ENCODE results near the gene ITPKA.
"Not testable (repeated sequence)": the region's sequence is repeated elsewhere in the genome, so short reads cannot be mapped to it uniquely, and the experiment has no call there.

ITPKA gene

DNA sequence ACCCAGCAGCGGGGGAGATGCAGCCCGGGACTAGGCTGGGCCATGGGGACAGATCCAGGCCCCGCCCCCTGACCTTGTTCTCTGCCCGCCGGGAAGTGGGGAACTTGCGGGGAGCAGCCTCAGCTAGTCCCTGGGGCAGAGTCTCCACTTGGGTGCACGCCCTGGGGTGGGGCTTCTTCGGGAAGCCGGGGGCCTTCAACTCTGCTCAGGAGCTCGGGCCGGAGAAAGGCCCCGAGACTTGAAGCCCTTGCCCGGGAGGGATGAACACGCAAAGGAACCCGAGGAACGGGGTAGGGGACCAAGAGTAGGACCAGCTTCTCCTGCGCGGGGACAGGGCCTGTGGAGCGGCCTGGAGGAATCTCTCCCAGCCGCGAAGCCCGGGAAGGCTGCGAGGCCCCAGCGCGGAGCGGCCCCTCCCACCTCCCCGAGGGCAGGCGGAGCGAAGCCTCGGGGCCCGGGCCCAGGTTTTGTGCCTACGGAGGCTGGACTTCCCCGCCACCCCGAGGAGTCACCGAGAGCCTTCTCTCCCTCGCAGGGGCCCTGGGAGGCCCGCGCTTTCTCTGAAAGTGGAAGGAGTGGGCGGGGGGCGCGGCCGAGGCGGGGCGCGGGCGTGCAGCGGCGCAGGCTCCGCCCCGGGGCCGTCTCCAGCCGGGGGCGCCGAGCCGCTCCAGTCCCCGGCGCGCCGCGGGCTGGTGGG is at the start of gene ITPKA:
Gene ITPKA (plus strand): TSS at position 670 of the 697 bp plus-strand sequence. CDS start 54 bp downstream, outside the sequence.
- peak; percentile 48 to 71 for DNase-seq (ENCODE audit: extremely low read depth in 1 of 2, low read depth in 1 of 2)

DNA sequence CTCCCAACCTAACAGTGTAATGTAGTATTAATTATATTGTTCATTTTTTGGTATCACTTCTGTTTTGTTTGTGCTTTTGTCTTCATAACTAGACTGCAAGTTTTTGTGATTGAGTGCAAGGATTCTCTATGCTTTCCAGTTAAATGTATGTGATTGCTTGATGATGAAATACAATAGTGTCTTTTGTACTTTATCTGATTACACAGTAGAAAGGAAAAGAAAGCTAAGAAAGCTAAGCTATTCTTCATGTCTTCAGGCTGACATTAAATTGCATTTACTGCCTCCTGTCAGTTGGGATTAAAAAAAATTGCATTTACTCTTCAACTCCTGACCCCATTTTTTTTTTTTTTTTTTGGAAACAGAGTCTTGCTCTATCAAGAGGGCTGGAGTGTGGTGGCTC is 48.3 kb upstream of the ITPKA start:
- DNase-seq (ENCODE audit: extremely low read depth in 1 of 2, low read depth in 1 of 2), result no peak

DNA sequence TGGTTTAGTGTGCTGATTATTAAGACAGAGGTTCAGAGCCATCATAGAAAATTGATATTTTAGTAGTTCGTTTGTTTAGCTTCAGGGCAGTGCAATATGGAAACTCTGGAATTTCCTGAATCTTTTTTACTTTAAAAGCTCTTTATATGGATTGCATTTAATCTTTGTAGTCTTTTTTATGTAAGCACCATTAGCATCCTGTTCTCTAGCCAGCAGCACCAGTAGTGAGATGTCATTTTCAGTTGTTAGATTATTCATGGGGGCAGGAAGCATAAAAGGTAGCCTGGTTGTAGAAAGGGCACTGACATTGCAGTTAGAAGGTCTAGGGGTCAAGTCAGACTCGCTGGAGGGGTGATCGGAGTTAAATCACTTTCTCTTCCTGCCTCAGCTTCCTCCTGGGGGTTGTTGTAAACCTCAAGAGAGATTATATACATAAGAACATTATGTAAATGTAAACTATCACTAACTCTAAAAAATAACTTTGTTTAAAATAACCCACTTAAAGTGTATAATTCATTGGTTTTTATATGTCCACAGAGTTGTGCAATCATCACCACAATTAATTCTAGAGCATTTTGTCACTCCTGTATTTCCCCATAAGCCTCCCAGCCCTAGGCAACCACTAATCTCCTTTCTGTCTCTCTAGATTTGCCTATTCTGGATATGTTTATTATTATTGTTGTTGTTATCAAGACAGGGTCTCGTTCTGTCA is 31.4 kb upstream of the ITPKA start:
- DNase-seq (ENCODE audit: extremely low read depth in 1 of 2, low read depth in 1 of 2), result no peak

DNA sequence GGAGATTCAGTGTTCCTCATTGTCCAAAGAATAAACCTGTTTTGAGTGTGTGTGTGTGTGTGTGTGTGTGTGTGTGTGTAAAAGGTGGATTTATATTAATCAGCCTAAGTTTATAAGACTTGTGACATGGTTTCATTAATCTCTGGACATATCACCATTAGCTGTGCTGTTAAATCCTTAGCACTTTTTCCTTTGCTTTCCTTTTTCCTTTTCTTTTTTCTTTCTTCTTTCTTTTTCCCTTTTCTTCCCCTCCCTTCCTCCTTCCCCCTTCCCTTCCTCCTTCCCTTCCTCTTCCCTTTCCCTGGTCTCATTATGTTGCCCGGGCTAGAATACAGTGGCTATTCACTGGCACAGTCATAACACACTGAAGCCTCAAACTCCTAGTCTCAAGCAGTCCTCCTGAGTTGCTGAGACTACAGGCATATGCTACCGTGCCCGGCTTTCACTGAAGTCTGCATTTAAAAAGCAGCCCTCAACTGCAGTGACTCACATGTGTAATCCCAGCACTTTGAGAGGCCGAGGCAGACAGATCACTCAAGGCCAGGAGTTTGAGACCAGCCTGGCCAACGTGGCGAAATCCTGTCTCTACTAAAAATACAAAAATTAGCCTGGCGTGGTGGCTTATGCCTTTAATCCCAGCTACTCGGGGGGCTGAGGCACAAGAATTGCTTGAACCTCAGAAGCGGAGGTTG is 28.6 kb upstream of the ITPKA start:
- no peak for DNase-seq (ENCODE audit: extremely low read depth in 1 of 2, low read depth in 1 of 2)

DNA sequence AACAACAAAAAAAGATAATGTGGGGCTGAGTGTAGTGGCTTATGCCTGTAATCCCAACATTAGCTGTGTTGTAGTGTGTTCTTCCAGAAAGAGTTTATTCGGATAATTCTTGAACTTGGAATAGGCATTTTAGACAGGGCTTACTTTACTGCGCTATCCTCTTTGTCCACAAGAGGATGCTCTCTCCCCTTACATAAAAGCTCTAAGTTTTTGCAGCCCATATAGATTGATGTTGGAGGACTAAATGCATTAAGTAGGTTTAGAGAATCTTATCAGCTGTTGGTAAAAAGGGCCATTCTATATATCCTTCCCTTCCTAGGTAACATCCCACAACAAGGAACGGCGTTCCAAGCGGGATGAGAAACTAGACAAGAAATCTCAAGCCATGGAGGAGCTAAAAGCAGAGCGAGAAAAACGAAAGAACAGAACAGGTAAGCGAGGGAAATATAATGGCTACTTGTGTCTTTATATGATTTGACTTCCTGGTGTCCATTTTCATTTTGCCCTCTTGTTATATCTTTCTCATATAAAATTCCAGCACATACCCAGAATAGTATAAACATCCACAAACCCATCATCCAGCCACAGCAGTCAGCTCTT is 27.8 kb upstream of the ITPKA start:
- no peak for DNase-seq (ENCODE audit: extremely low read depth in 1 of 2, low read depth in 1 of 2)

DNA sequence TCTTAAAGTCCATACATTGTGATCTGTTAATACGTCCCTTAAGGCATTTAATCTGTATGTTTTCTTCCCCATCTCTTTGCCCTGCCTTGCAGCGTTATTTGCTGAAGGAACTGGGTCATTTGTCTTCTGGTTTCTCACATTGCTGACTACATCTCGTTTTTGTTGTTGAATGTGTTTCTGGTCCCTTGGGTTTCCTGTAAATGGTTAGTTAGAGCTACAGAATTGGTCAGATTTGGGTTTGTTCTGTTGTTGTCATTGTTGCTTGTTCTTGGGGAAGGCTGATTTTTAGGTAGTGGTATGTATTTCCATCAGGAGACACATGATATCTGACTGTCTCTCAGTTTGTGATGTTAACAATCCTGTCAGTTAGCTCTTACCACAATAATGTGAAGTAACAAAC is 27.0 kb upstream of the ITPKA start:
- no peak for DNase-seq (ENCODE audit: extremely low read depth in 1 of 2, low read depth in 1 of 2)

DNA sequence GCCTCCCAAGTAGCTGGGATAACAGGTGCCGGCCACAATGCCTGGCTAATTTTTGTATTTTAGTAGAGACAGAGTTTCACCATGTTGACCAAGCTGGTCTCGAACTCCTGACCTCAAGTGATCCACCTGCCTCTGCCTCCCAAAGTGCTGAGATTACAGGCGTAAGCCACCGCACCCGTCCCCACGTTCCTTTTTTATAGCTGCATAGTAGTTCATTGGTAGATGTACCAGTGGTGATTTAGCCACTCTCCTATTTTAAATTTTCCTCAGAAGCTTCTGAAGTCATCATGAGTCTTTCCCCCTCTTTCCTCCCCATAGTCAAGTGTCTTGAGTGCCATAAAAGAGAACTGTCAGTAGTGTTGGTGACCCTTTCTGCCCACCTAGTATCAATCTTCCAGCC is 24.0 kb upstream of the ITPKA start:
- DNase-seq (ENCODE audit: extremely low read depth in 1 of 2, low read depth in 1 of 2), result not testable (repeated sequence)

DNA sequence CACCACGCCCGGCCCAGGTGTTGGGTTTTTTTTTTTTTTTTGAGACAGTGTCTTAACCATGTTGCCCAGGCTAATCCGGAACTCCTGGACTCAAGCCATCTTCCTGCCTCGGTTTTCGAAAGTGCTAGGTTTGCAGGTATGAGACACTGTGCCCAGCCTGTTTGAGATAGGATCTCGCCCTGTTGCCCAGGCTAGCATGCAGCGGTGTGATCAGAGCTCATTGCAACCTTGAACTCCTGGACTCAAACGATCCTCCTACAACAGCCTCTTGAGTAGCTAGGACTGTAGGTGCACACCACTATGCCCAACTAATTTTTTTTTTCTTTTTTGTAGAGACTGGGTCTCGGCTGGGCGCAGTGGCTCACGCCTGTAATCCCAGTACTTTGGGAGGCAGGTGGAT is 20.3 kb upstream of the ITPKA start:
- DNase-seq (ENCODE audit: extremely low read depth in 1 of 2, low read depth in 1 of 2), result no peak

DNA sequence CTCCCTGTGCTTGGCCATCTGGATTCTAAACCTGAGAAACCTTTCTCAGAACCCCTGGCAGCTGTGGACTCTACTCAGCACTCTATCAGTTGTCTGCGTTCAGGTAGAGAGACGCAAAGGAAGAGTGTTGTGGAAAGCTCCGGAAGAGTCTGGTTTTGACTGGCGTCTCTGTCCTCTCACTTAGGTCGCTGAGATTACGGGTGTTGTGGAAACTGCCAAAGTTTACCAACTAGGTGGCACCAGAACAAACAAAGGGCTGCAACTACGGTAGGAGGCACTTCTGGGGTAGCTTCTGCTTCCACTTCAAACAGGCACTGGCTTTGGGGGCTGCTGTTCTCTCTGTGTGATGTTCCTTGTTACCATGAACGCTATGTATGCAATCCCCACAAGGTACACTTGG is 19.2 kb upstream of the ITPKA start:
- DNase-seq (ENCODE audit: extremely low read depth in 1 of 2, low read depth in 1 of 2), result no peak

DNA sequence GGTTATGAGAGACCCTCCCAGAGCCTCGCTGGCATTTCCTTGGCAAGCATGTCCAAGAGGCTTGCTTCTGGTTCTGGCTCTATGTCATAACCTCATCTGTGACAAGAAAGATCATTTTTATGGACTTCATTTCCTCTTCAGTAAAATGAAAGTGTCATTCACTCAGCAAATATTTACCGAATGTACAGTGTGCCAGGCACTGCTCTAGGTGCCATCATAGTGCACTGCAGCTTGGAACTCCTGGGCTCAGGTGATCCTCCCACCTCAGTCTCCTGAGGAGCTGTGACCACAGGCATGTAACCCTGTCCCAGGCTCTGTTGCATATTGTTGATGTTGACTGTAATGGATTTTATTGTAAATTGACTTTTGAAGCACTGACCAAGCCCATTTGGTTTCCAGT is 18.7 kb upstream of the ITPKA start:
- DNase-seq (ENCODE audit: extremely low read depth in 1 of 2, low read depth in 1 of 2), result no peak

DNA sequence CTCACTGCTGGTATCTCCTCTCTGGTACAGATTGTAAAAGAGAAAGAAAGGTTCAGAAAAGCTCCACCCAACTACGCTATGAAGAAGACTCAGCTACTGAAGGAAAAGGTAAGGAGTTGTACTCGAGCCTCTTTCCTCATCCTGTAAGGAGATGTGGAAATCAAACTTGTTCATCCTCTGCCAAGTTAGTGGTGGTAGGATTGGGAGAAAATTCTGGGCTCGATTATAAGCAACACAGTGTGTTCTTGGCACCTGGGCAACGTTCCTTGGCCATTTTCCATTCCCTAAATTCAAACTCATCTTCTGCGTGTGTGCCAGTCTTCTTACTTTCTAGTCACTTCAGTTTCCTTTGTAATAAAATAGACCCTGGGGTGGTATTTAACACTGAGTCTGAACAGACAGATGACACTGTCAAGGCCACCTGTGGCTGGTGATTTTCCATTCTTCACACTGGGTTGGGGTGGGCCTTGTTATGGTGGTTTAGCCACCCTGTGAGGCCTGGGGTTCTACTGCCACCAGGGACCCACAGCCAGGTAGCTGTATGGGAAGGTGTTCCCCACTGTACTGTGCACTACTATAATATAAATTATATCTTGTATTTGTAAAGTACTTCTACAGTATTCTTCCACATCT is 17.1 kb upstream of the ITPKA start:
- DNase-seq (ENCODE audit: extremely low read depth in 1 of 2, low read depth in 1 of 2), result no peak

DNA sequence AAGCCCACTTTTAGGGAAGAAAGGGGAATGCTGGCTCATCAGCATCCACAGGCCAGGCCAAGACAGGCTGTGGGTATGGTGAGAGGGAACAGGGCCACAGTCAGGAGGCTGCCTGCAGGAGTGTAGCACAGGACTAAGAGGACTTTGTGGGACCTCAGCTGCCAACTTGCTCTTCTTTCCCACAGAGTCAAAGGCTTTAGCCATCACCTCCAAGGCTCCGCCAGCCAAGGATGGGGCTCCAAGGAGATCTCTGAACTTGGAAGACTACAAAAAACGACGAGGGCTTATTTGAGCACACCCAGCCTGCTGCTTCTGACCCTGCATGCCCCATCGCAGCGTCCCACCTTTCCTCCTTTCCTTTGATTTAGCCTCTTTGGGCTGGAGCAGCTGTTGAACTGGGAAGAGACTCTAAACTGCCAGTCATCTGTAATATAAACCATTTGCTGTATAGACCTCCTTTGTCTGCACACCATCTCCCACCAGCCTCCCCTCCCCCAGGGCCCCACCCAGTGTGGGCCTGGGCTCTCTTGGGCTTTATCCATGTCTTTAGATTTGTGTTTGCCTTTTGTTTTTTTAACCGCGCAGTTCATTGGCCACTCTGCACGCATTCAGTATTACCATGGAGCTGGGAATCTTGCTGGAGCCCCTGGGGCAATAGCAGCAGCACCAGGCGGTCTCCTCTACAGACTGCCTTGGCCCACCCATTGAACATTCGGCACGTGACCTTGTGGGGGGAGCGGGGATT is 13.1 kb upstream of the ITPKA start:
- no peak for DNase-seq (ENCODE audit: extremely low read depth in 1 of 2, low read depth in 1 of 2)

DNA sequence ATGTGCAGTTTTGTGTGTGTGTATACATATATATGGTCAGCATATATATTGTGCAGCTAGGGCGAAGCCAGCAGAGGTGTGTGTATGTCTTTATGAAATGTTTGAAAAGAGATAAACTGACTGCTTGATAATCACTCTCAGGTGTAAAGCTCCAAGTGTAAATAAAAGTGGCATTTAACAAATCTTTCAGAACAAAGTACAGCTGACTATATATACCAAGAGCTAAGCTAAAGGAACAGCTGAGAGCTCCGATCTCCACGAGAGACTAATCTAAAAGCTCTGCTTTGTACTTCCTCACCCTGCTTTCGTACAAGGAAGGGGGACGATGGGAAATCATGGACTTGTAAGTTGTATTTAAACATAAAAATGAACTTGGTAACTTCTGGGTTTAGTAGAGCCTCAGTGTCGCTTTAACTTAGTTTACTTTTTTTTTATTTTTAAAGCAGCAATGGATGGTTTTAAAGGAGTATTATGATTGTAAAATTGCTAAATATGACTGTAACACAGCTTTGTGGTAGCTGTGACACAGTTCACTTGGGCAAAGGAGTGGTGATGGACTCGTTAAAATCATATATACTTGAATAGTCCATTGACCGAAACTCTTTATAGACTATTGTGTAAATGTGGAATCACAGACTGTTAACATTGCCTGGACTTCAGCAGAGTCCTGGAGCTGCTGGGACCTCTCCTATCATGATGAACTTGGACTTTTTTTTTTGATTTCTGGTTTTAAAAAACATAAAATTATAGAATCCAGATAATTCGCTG is 11.4 kb upstream of the ITPKA start:
- DNase-seq (ENCODE audit: extremely low read depth in 1 of 2, low read depth in 1 of 2), result no peak

DNA sequence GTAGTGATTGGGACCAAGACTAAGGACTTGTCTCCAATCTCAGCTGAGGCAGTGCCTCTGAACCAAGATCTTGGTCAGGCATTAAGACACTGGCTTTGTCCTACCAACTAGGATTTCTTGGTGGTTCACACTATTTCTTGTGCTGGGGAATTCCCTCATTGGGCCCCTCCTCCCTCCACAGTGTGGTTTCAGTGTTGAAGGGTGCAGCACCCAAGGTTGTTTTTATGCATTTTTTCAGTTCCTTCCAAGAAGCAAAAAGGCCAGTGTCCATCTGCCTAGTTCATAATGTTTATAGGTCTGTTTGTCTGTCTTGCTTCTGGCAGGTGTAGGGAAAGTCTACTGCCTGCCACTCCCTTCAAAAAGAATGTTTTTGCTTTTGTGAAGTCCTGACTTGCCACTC is 10.6 kb upstream of the ITPKA start:
- no peak for DNase-seq (ENCODE audit: extremely low read depth in 1 of 2, low read depth in 1 of 2)

DNA sequence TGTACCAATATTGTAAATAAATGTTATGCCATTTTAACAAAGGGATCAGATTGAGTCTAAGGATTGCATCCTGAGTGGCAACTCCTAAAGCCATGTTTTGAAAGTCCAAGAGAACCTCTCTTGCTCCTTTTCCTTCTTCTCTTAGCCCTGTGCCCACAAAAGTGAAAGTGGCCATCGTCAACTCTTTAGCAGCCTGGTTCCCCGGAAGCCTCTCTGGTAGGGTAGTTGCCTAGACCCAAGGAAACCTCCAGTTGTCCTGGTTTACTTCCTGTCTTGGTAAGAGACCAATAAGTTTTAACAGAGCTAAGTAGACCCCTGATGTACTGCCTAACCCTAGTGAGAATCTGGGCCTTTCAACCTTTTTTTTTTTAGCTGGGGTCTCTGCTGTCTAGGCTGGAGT is 10.2 kb upstream of the ITPKA start:
- no peak for DNase-seq (ENCODE audit: extremely low read depth in 1 of 2, low read depth in 1 of 2)

DNA sequence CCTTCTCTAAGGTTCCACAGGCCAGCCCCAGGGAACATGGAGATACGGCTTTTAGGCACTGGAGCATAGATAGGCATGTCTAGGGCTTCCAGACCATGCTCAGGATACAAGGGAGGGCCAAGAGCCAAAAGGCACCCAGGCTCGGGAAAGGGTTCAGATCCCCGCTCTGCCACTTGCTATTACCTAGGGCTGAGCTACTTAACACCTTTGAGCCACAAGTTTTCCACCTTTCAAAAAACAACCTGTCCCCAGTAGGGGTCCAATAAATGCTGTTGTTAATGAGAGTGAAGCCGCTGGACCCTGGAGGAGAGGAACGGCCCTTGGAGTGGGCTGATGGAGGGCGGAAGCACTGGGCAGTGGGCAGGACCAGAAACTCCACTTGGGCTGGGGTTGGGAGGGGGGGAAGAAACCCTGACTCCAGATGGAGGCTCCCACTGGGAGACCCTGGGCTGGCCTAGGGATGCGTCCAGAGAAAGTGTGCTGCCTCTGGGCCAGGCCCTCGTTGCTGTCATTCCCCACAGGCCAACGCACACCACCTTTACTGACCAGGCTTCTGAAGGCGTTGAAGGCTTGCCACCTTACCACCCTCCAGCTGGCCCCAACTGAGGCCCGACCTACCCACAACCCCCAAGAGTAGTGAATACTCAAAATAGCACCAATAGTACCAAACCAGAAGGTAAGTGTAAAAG is 8.6 kb upstream of the ITPKA start:
- DNase-seq (ENCODE audit: extremely low read depth in 1 of 2, low read depth in 1 of 2), result no peak

DNA sequence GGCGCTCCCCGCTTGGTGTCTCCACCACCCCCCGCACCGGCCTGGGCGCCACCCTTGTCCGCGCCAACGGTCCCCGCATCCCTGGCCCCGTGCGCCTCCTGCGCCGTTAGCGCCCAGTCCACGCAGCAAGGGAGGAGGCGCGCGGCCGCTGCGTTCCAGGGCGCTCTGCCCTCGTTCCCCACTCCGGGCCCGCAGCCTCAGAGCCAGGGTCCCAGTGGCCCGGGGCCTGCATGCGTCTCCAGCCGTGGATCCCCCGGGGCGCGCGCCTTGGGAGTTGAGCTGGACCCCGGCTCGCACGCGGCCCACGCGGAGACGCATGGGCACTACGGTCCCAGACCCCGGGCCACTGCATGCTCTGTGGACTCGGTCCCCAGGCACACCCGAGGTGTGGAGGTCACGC is 7.4 kb upstream of the ITPKA start:
- DNase-seq (ENCODE audit: extremely low read depth in 1 of 2, low read depth in 1 of 2), result no peak

DNA sequence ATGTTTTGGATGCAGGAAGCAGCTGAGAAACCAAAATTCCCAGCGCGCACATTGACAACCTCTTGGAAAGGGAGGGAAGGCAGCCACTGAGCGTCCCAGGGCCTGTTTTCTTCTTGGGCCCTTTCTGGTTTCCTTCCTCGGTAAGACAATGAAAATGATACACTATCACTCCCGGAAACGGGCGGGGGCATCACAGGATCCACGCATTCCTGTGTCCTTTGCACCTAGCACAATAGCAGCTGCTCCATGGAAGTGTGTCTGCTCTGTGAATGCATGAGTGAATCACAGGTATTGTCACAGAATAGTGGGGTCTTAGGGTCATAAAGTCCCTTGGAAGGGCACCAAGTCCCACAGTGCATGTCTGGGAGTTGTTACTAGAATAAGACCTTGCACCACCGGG is 6.3 kb upstream of the ITPKA start:
- no peak for DNase-seq (ENCODE audit: extremely low read depth in 1 of 2, low read depth in 1 of 2)

DNA sequence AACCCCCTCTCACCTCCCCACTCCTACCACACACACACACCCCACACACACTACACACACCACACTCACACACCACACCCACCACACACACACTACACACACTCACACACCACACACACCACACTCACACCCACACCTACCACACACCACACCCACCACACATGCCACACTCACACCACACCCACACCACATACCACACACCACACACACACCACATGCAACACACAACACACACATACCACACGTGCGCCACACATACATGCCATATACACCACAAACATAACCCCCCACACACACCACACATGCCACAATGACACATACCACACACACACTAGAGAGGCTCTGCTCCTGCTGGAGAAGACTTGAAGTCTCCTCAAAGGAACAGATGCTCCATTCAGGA is 5.9 kb upstream of the ITPKA start:
- DNase-seq (ENCODE audit: extremely low read depth in 1 of 2, low read depth in 1 of 2), result no peak
